Mucosa of descending colon (tissue), 3 donors: ENCODE results near the gene STAT6. TPM values are rescaled to one million over a fixed set of nuclear protein-coding genes. Genes with fewer than 3 reads are reported as not detected.
A peak's percentile ranks its signal among the peaks of the same experiment; 100 is the strongest.

Experiments used
- ATAC-seq: fragments of 200-7000 bp; cut with Tn5 transposase; one replicate; pipeline ENCODE4 v1.9.1; 2020; ENCODE audit warnings: mild to moderate bottlenecking, moderate library complexity
- DNase-seq, 3 donors: peaks; one replicate each; pipeline ENCODE4 v3.0.0-alpha.2; 2020
- H3K36me3 ChIP-seq: fragments of 200-600 bp; one replicate; pipeline ENCODE4 v1.8.0; 2021; ENCODE audit warnings: low read depth, mild to moderate bottlenecking
- H3K4me1 ChIP-seq: fragments of 200-600 bp; one replicate; pipeline ENCODE4 v1.8.0; 2021; ENCODE audit warnings: low read depth, mild to moderate bottlenecking
- H3K4me3 ChIP-seq: fragments of 200-600 bp; one replicate; pipeline ENCODE4 v1.8.0; 2021; ENCODE audit warnings: mild to moderate bottlenecking
- H3K9me3 ChIP-seq: fragments of 200-600 bp; one replicate; pipeline ENCODE4 v1.8.0; 2021; ENCODE audit warnings: mild to moderate bottlenecking
- intact Hi-C, 2 donors: fragments of 100-400 bp; cut with DNase I in 1 of 2; cut with micrococcal nuclease in 1 of 2; formaldehyde crosslinking; loops; one replicate each; pipeline versions ENCODE4 v1.11.0 to v1.11.1; 2022; cut with DNase I, micrococcal nuclease
- total RNA-seq, 3 donors: library from RNA; stranded (reverse); fragmentation: NEBNext Ultra II Directional in 2 of 3; extraction: Animal tissue kit (Norgen Biotek cat#: 25700) in 2 of 3; gene quantifications; one replicate each; pipeline versions ENCODE4 v1.2.1 to v1.2.4, GENCODE V29; 2021 to 2023
- TF ChIP-seq, protein P1 (sequence below): fragments of 200-600 bp; IDR thresholded peaks from one replicate; pipeline ENCODE4 v1.8.0; 2022; ENCODE audit warnings: antibody characterized with exemption, mild to moderate bottlenecking
- donor health status: DM: no; HTN: no; CAD: no; lungs with moderate emphysema.
- donor health status: DM: no; HTN: no; CAD: no.
- donor health status: DM: no; HTN: yes; CAD: no.

STAT6 gene
- total RNA-seq, 3 donors from 2014 or later = 219 to 286 (median 281) TPM

DNA sequence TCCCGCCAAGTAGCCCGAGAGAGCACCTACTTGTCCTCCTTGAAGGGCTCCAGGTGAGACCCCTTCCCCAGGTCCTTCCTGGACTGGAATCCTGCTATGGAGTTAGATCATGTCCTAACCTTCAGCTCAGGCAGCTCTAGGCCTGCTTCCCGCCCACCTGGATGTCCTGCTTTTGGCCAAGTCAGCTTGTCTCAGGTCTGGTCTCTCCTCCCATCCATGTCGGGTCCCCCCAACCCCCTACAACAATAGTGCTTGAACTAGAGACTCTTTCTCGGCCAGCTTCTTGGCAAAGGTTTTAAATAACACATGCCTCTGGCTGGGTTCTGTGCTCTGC lies 18.7 kb downstream of the STAT6 start:
- no peak overlapping the region for H3K4me3 ChIP-seq
- H3K4me1 ChIP-seq = peaks cover 37% of the 10 kb centered on the region
- DNase-seq (no peak), ATAC-seq (no peak)
- H3K9me3 ChIP-seq = no peaks in the 10 kb centered on the region
- intact Hi-C loops = no loop called here
- no peaks in the 10 kb centered on the region for H3K36me3 ChIP-seq
- TF ChIP-seq, protein P1, sequence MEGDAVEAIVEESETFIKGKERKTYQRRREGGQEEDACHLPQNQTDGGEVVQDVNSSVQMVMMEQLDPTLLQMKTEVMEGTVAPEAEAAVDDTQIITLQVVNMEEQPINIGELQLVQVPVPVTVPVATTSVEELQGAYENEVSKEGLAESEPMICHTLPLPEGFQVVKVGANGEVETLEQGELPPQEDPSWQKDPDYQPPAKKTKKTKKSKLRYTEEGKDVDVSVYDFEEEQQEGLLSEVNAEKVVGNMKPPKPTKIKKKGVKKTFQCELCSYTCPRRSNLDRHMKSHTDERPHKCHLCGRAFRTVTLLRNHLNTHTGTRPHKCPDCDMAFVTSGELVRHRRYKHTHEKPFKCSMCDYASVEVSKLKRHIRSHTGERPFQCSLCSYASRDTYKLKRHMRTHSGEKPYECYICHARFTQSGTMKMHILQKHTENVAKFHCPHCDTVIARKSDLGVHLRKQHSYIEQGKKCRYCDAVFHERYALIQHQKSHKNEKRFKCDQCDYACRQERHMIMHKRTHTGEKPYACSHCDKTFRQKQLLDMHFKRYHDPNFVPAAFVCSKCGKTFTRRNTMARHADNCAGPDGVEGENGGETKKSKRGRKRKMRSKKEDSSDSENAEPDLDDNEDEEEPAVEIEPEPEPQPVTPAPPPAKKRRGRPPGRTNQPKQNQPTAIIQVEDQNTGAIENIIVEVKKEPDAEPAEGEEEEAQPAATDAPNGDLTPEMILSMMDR = no peak

DNA sequence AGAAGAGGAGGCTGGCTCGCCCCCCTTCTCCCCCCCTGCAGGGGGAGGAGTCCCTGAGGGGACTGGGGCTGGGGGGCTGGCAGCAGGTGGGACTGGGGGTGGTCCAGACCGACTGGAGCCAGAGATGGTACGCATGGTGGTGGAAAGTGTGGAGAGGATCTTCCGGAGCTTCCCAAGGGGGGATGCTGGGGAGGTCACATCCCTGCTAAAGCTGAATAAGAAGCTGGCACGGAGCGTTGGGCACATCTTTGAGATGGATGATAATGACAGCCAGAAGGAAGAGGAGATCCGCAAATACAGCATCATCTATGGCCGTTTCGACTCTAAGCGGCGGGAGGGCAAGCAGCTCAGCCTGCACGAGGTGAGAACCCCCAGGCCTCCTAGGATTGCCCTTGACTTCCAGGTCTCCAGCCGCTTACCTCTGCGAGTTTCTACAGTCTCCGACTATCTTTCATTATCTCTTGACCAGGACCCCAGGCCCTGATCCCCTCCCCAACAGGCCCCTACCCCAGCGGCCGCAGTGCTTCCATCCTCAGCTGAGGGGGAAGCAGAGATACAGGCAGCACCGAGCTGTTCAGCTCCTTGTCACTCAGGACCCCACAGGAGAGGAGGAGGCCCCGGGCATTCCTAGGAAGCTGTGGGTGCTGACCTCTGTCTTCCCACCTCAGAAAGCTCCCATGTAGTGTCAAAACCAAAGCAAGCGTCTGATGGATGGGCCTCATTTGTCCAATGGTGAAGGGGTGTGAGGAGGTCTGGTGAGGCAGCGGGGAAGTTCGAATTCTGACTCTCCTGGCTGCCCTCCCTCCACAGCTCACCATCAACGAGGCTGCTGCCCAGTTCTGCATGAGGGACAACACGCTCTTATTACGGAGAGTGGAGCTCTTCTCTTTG lies 19.3 kb downstream of the STAT6 start:
- TF ChIP-seq, protein P1 = no peak
- no peaks in the 10 kb centered on the region for H3K36me3 ChIP-seq
- H3K9me3 ChIP-seq = no peaks in the 10 kb centered on the region
- DNase-seq (no peak), ATAC-seq (no peak)
- no peak overlapping the region for H3K4me3 ChIP-seq
- intact Hi-C loops = no loop called here
- H3K4me1 ChIP-seq = peaks cover 41% of the 10 kb centered on the region

- intact Hi-C loops = no loop called here
- DNase-seq (peak in 1 of 3 donors; percentile 27), ATAC-seq (no peak)
- H3K4me1 ChIP-seq = peaks cover 43% of the 10 kb centered on the region
- no peak overlapping the region for H3K4me3 ChIP-seq
- H3K9me3 ChIP-seq = no peaks in the 10 kb centered on the region
- H3K36me3 ChIP-seq = no peaks in the 10 kb centered on the region
- TF ChIP-seq, protein P1 = no peak
Observed at GRCh38 chr12:57090924-57091637, 20.1 kb downstream of the STAT6 start.

GRCh38 chr12:57090490-57090889 lies 20.7 kb downstream of the STAT6 start:
- DNase-seq (no peak), ATAC-seq (no peak)
- no peak overlapping the region for H3K4me3 ChIP-seq
- TF ChIP-seq, protein P1 = no peak
- peaks cover 43% of the 10 kb centered on the region for H3K4me1 ChIP-seq
- no peaks in the 10 kb centered on the region for H3K9me3 ChIP-seq
- H3K36me3 ChIP-seq = no peaks in the 10 kb centered on the region
- intact Hi-C loops = no loop called here

- Histone ChIP-seq H3K4me3 (peak overlapping the region; percentile 40), H3K4me1 (peaks cover 43% of the 10 kb centered on the region), H3K9me3 (no peaks in the 10 kb centered on the region), H3K36me3 (no peaks in the 10 kb centered on the region)
- no peak for ATAC-seq
- TF ChIP-seq, protein P1 = no peak
- DNase-seq = peak; percentile 73 to 86 (median 74)
- intact Hi-C loops = no loop called here
Observed at GRCh38 chr12:57089271-57090245, 21.6 kb downstream of the STAT6 start.
